Testis (tissue), 3 donors: ENCODE data around the gene SNED1. TPM values are rescaled to one million over a fixed set of nuclear protein-coding genes. Genes with fewer than 3 reads are reported as not detected.

Experiments
- DNase-seq: peaks from one replicate; pipeline ENCODE4 v3.0.0-alpha.2; 2019
- H3K27ac ChIP-seq, 2 donors: fragments of 200-600 bp; sonication (generic); one replicate each; pipeline ENCODE4 v1.5.1; 2019
- H3K27me3 ChIP-seq: fragments of 200-600 bp; sonication (generic); one replicate; pipeline ENCODE4 v1.5.1; 2019
- H3K36me3 ChIP-seq: fragments of 200-600 bp; sonication (generic); one replicate; pipeline ENCODE4 v1.5.1; 2017; ENCODE audit warnings: low read depth; ENCODE audit errors: missing control alignments
- H3K4me1 ChIP-seq: fragments of 200-600 bp; sonication (generic); one replicate; pipeline ENCODE4 v1.5.1; 2019
- H3K4me3 ChIP-seq, 2 donors: fragments of 200-600 bp; sonication (generic); one replicate each; pipeline ENCODE4 v1.5.1; 2017 to 2019
- H3K9me3 ChIP-seq: fragments of 200-600 bp; sonication (generic); one replicate; pipeline ENCODE4 v1.5.1; 2017
- CTCF ChIP-seq, 3 experiments: fragments of 450-650 bp in 2 of 3; fragments of 200-600 bp in 1 of 3; sonication (generic) in 1 of 3; IDR thresholded peaks; one replicate each; pipeline ENCODE4 v1.5.1; 2016 to 2019; ENCODE audit warnings: antibody characterized with exemption in 3 of 3, mild to moderate bottlenecking in 2 of 3, moderate library complexity in 1 of 3
- POLR2A ChIP-seq: fragments of 450-650 bp; IDR thresholded peaks from one replicate; pipeline ENCODE4 v1.6.1; 2017; ENCODE audit warnings: antibody characterized with exemption, mild to moderate bottlenecking, moderate library complexity
- WGBS, 2 donors: methylation state at CpG; one replicate each; pipeline ENCODE4 v1.1.5; 2018; 5-methylcytosine and 5-hydroxymethylcytosine counted together
- intact Hi-C: fragments of 100-400 bp; cut with DNase I; formaldehyde crosslinking; loops from one replicate; pipeline ENCODE4 v1.15.1; 2023; ENCODE audit warnings: low total_unique reads
- polyA plus RNA-seq: library from polyadenylated mRNA; stranded (reverse); fragments of 350-450 nt; fragmentation: Illumina TruSeq; extraction: RNeasy Lipid Tissue Mini Kit (QIAGEN cat#74804); gene quantifications from one replicate; pipeline ENCODE4 v1.2.3, GENCODE V29; 2014; ENCODE audit warnings: low read depth, low replicate concordance; ENCODE audit not compliant: insufficient read depth
- total RNA-seq, 2 donors: library from RNA; depleted of rRNA; stranded (reverse); fragments of >200 nt; gene quantifications; one replicate each; pipeline ENCODE4 v1.2.3, GENCODE V29; 2016

Gene SNED1
- total and polyA plus RNA-seq, 3 donors from 2014 or later = 15.8 to 107 (median 82.7) TPM

GRCh38 chr2:240983996-240984498 lies 14.4 kb upstream of the SNED1 start:
- intact Hi-C loops = no loop called here
- DNase-seq = peak; percentile 9
- 52 to 58% methylated on average over 8 to 18 of the region's 18 CpGs for WGBS, 2 donors
- no peak for TF ChIP-seq CTCF (IDR thresholded peaks at IDR 0.05)
- no peak for TF ChIP-seq POLR2A
- peaks cover 17% of the 10 kb centered on the region for H3K4me1 ChIP-seq
- no peaks in the 10 kb centered on the region for H3K9me3 ChIP-seq
- H3K27ac ChIP-seq = no peak overlapping the region
- no peaks in the 10 kb centered on the region for H3K36me3 ChIP-seq
- no peak overlapping the region for H3K4me3 ChIP-seq
- H3K27me3 ChIP-seq = no peaks in the 10 kb centered on the region

- no peaks in the 10 kb centered on the region for H3K9me3 ChIP-seq
- DNase-seq = no peak
- H3K36me3 ChIP-seq = no peaks in the 10 kb centered on the region
- 69 to 80% methylated on average over 15 to 20 of the region's 20 CpGs for WGBS, 2 donors
- no peak overlapping the region for H3K27ac ChIP-seq
- intact Hi-C loops = no loop called here
- no peak for TF ChIP-seq POLR2A
- TF ChIP-seq CTCF (IDR thresholded peaks at IDR 0.05) = no peak
- H3K4me1 ChIP-seq = peaks cover 20% of the 10 kb centered on the region
- no peak overlapping the region for H3K4me3 ChIP-seq
- no peaks in the 10 kb centered on the region for H3K27me3 ChIP-seq
Measured at GRCh38 chr2:240985881-240986786, 12.3 kb upstream of the SNED1 start.

DNA sequence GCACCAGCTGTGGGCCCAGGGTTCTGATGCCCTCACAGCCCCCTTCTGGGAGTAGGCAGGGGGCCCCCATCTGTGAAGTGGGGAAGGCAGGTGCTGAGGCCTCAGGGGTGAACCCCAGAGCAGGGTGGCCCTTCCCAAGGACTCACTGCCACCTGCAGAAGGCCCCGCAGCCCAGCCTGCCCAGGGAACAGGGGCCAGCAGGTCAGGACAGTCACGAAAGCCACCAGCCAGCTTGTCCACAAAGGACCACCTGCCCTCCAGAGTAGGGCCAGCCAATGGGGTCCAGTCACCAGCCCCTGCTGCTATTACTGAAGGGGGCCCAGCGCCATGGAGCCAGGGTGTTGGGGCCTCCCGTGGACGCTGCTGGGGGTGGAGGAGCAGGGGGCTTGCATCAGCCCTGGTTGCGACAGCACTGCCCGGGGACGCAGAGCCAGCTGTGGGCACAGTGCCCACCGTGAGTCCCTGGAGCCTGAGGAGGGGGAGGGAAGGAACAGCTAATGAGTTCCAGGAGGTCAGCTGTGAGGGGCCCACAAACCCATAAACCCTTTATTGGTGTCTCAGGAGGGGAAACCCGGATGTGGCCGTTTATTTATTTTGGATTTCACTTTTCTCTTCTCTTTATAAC lies 11.5 kb upstream of the SNED1 start:
- TF ChIP-seq POLR2A (no peak), CTCF (IDR thresholded peaks at IDR 0.05) (no peak)
- H3K36me3 ChIP-seq = no peaks in the 10 kb centered on the region
- no peak for DNase-seq
- H3K27me3 ChIP-seq = no peaks in the 10 kb centered on the region
- no peaks in the 10 kb centered on the region for H3K9me3 ChIP-seq
- whole genome bisulfite sequencing, 2 donors = 33 to 39% methylated on average over 8 to 11 of the region's 11 CpGs
- H3K4me1 ChIP-seq = peaks cover 25% of the 10 kb centered on the region
- no peak overlapping the region for H3K4me3 ChIP-seq
- intact Hi-C loops = no loop called here
- H3K27ac ChIP-seq = no peak overlapping the region

GRCh38 chr2:240987588-240987987 lies 10.8 kb upstream of the SNED1 start:
- H3K27ac ChIP-seq = peak overlapping the region in 1 of 2 donors; percentile 30
- intact Hi-C loops = no loop called here
- H3K4me3 ChIP-seq = no peak overlapping the region
- WGBS, 2 donors = 77 to 86% methylated on average over 2 to 6 of the region's 6 CpGs
- H3K36me3 ChIP-seq = no peaks in the 10 kb centered on the region
- TF ChIP-seq CTCF (IDR thresholded peaks at IDR 0.05) = no peak
- no peak for TF ChIP-seq POLR2A
- no peak for DNase-seq
- peaks cover 32% of the 10 kb centered on the region for H3K4me1 ChIP-seq
- H3K27me3 ChIP-seq = no peaks in the 10 kb centered on the region
- no peaks in the 10 kb centered on the region for H3K9me3 ChIP-seq
